ENCODE data around the gene SCN3B.

The SCN3B gene

GRCh38 chr11:123653827-123654565 lies 428 bp downstream of the SCN3B start:
- TF ChIP-seq CTCF (IDR thresholded peaks at IDR 0.05) = no peak

GRCh38 chr11:123653483-123653826 lies 969 bp downstream of the SCN3B start:
- TF ChIP-seq CTCF (IDR thresholded peaks at IDR 0.05) = no peak

DNA sequence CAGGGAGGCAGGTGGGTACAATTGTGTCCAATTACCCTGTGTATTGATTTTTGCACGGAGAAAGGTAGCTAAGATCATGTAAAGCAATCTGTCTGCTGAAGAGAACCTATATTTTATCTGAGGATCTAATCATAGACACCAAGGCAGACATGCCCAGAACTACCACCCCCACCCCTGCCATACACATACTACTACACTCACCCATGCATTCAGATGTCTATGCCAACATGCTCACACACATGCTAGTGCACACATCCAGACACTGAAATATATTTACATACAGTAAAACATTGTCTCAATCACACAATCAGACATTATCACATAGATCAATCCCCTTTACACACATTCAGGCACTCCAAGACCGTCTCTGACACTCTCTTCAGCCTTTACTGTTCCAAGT lies 1.8 kb downstream of the SCN3B start:
- no peak for TF ChIP-seq CTCF (IDR thresholded peaks at IDR 0.05)

- no peak for TF ChIP-seq CTCF (IDR thresholded peaks at IDR 0.05)
Measured at GRCh38 chr11:123650901-123651300, 3.5 kb downstream of the SCN3B start.

- TF ChIP-seq CTCF (IDR thresholded peaks at IDR 0.05) = no peak
Measured at GRCh38 chr11:123645286-123645975, 9.0 kb downstream of the SCN3B start.

GRCh38 chr11:123642435-123642834 lies 12.0 kb downstream of the SCN3B start:
- TF ChIP-seq CTCF (IDR thresholded peaks at IDR 0.05) = no peak

DNA sequence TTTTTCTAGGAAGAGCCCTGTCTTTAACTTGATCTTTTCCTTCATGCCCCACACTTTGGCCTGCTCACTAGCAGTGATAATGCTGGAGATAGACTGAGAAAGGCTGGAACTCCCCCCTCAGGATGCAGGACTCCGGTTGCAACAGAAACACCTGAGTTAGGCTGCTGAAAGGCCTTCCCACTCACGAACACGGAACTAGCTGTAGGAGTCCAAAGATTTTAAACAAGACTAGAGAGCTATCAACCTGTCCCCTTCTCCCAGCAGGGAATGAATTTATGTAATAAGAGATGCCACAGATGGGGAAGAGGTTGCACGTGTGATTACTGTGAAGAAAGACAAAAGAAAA lies 13.0 kb downstream of the SCN3B start:
- TF ChIP-seq CTCF (IDR thresholded peaks at IDR 0.05) = no peak
